ENCODE data around the gene NFAM1.
A peak's percentile ranks its signal among the peaks of the same experiment; 100 is the strongest.

Gene NFAM1

GRCh38 chr22:42412744-42413333 is 19.4 kb downstream of the NFAM1 start:
- DNase-seq: no peak

- no peak for DNase-seq
Observed at GRCh38 chr22:42410708-42411107, 21.5 kb downstream of the NFAM1 start.

GRCh38 chr22:42408810-42409529 is 23.2 kb downstream of the NFAM1 start:
- no peak for DNase-seq

GRCh38 chr22:42408276-42408675 is 23.9 kb downstream of the NFAM1 start:
- no peak for DNase-seq

- DNase-seq: no peak
Observed at GRCh38 chr22:42404266-42404665, 27.9 kb downstream of the NFAM1 start.

GRCh38 chr22:42401535-42402334 is 30.5 kb downstream of the NFAM1 start:
- DNase-seq: no peak

- DNase-seq: no peak
Observed at GRCh38 chr22:42400811-42401534, 31.2 kb downstream of the NFAM1 start.

GRCh38 chr22:42399315-42400271 is 32.6 kb downstream of the NFAM1 start:
- no peak for DNase-seq

GRCh38 chr22:42397332-42398249 is 34.6 kb downstream of the NFAM1 start:
- peak; percentile 11 for DNase-seq

- peak; percentile 13 for DNase-seq
Observed at GRCh38 chr22:42396621-42397331, 35.4 kb downstream of the NFAM1 start.

- DNase-seq: no peak
Observed at GRCh38 chr22:42389143-42389542, 43.1 kb downstream of the NFAM1 start.

GRCh38 chr22:42388130-42388797 is 43.9 kb downstream of the NFAM1 start:
- DNase-seq: no peak

- DNase-seq: no peak
Observed at GRCh38 chr22:42387631-42388030, 44.6 kb downstream of the NFAM1 start.

- no peak for DNase-seq
Observed at GRCh38 chr22:42385696-42386095, 46.5 kb downstream of the NFAM1 start.

GRCh38 chr22:42384506-42384905 is 47.7 kb downstream of the NFAM1 start:
- DNase-seq: no peak

GRCh38 chr22:42383851-42384417 is 48.3 kb downstream of the NFAM1 start:
- no peak for DNase-seq

GRCh38 chr22:42383287-42383686 is 48.9 kb downstream of the NFAM1 start:
- no peak for DNase-seq

GRCh38 chr22:42380769-42381551 is 51.2 kb downstream of the NFAM1 start:
- DNase-seq: no peak
